Spleen (tissue), 7 donors: ENCODE measurements around the gene NAP1L5.

Source experiments
- CTCF ChIP-seq, 11 experiments: fragments of 200-600 bp in 7 of 11; fragments of 450-650 bp in 4 of 11; sonication (generic) in 4 of 11; IDR thresholded peaks in 8 of 11; conservative IDR thresholded peaks in 3 of 11; 1 replicate in 7 of 11; 2 replicates in 4 of 11; pipeline versions ENCODE4 v1.4.0 to v1.8.0; 2016 to 2021; ENCODE audit warnings: antibody characterized with exemption in 11 of 11, inconsistent platforms in 4 of 11, mild to moderate bottlenecking in 1 of 11
- POLR2A ChIP-seq, 3 donors: fragments of 450-650 bp; IDR thresholded peaks; one replicate each; pipeline ENCODE4 v1.5.1; 2017; ENCODE audit warnings: antibody characterized with exemption in 3 of 3, mild to moderate bottlenecking in 1 of 3
- POLR2AphosphoS5 ChIP-seq, 3 donors: sonication (generic); formaldehyde crosslinking; IDR thresholded peaks; one replicate each; pipeline ENCODE4 v1.5.1; 2017; ENCODE audit warnings: antibody characterized with exemption in 3 of 3
- donor health status: DM: no; HTN: no; CAD: no; lungs with moderate emphysema.
- donor health status: DM: no; HTN: no; CAD: no.
- donor health status: DM: no; HTN: no; CAD: no.

- TF ChIP-seq POLR2A (IDR thresholded peaks at IDR 0.05) (no peak), CTCF (IDR thresholded peaks at IDR 0.05 in 8 of 11, conservative IDR thresholded peaks at IDR 0.05 in 3 of 11) (no peak), POLR2AphosphoS5 (IDR thresholded peaks at IDR 0.05) (no peak)
Observed at GRCh38 chr4:88673886-88674285, 23.7 kb downstream of the NAP1L5 start.
